Activated T-cell treated with anti-CD3 and anti-CD28 coated beads, Interleukin-2, amount 50 U/mL, for 1 hour (primary cell): ENCODE data around the gene CREB1.

Experiments
- DNase-seq: peaks from one replicate; pipeline ENCODE4 v3.0.0-alpha.2; 2020

CREB1 gene

GRCh38 chr2:207543272-207543671 is 13.5 kb downstream of the CREB1 start:
- DNase-seq, result no peak

- no peak for DNase-seq
Measured at GRCh38 chr2:207546822-207547221, 17.1 kb downstream of the CREB1 start.

GRCh38 chr2:207549145-207549544 is 19.4 kb downstream of the CREB1 start:
- no peak for DNase-seq

- no peak for DNase-seq
Measured at GRCh38 chr2:207558079-207558491, 28.3 kb downstream of the CREB1 start.

- no peak for DNase-seq
Measured at GRCh38 chr2:207561386-207562080, 31.8 kb downstream of the CREB1 start.

GRCh38 chr2:207565736-207566500 is 36.2 kb downstream of the CREB1 start:
- no peak for DNase-seq

GRCh38 chr2:207567671-207568070 is 37.9 kb downstream of the CREB1 start:
- no peak for DNase-seq

- DNase-seq, result no peak
Measured at GRCh38 chr2:207571370-207571769, 41.6 kb downstream of the CREB1 start.

GRCh38 chr2:207584952-207585351 is 55.2 kb downstream of the CREB1 start:
- no peak for DNase-seq

- DNase-seq, result no peak
Measured at GRCh38 chr2:207587305-207587704, 57.5 kb downstream of the CREB1 start.

GRCh38 chr2:207589143-207589542 is 59.4 kb downstream of the CREB1 start:
- no peak for DNase-seq

- no peak for DNase-seq
Measured at GRCh38 chr2:207593277-207593676, 63.5 kb downstream of the CREB1 start.

- no peak for DNase-seq
Measured at GRCh38 chr2:207594264-207594663, 64.5 kb downstream of the CREB1 start.

- no peak for DNase-seq
Measured at GRCh38 chr2:207594731-207595130, 65.0 kb downstream of the CREB1 start.

- DNase-seq, result no peak
Measured at GRCh38 chr2:207599636-207600035, 69.9 kb downstream of the CREB1 start.

GRCh38 chr2:207600231-207600630 is 70.5 kb downstream of the CREB1 start:
- DNase-seq, result no peak

- no peak for DNase-seq
Measured at GRCh38 chr2:207601774-207602173, 72.0 kb downstream of the CREB1 start.

- no peak for DNase-seq
Measured at GRCh38 chr2:207603486-207603885, 73.7 kb downstream of the CREB1 start.

GRCh38 chr2:207606399-207606798 is 76.6 kb downstream of the CREB1 start:
- no peak for DNase-seq

- no peak for DNase-seq
Measured at GRCh38 chr2:207606829-207607228, 77.1 kb downstream of the CREB1 start.

- DNase-seq, result no peak
Measured at GRCh38 chr2:207612714-207613113, 83.0 kb downstream of the CREB1 start.

GRCh38 chr2:207614824-207615223 is 85.1 kb downstream of the CREB1 start:
- DNase-seq, result no peak

GRCh38 chr2:207616185-207616584 is 86.4 kb downstream of the CREB1 start:
- DNase-seq, result no peak

- DNase-seq, result no peak
Measured at GRCh38 chr2:207617011-207617671, 87.4 kb downstream of the CREB1 start.
